ENCODE data around the gene USP31. TPM values are rescaled to one million over a fixed set of nuclear protein-coding genes. Genes with fewer than 3 reads are reported as not detected.
"Not testable (repeated sequence)": the region's sequence is repeated elsewhere in the genome, so short reads cannot be mapped to it uniquely, and the experiment has no call there.

Gene USP31
- total RNA-seq, 1 experiment from 2014 or later: 11.5 TPM

DNA sequence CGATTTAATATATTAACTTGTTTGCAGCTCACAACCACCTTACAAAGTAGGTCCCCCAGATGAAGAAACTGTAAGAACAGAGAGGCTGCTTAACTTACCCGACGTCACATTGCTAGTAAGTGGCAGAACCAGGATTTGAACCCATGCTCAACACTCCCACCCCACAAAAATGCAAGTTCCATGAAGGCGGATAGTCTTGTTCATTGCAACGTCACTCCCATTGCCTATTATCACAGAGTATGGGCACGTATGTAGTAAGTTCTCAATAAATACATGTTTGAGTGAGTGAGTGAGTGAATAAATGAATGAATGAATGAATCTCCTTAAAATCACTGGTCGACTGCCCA is 1.1 kb downstream of the USP31 start:
- Histone ChIP-seq H3K4me3 (peak overlapping the region; percentile 92), H3K9me3 (replicated peaks) (no peaks in the 10 kb centered on the region), H3K27me3 (no peaks in the 10 kb centered on the region), H3K36me3 (no peaks in the 10 kb centered on the region), H3K27ac (peak overlapping the region; percentile 24; the same call in 1 of the 2 replicates), H3K4me1 (0 out of 2 replicates have a peak, but pooled peaks cover 4% of the 10 kb centered on the region)
- DNase-seq: no peak

DNA sequence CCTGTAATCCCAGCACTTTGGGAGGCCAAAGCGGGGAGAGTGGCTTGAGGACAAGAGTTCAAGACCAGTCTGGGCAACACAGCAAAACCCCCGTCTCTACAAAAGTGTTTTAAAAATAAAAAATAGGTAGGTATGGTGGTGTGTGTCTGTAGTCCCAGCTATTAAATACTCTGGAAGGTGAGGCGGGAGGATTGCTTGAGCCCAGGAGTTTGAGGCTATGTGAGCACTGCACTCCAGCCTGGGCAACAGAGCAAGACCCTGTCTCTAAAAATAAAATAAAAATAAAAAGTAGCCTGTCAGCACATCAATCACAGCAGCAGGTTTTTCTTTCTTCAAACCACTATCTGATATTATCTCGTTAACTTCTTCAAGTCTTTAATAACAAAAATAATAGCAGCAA is 1.6 kb downstream of the USP31 start:
- no peak overlapping the region for H3K27ac ChIP-seq
- no peaks in the 10 kb centered on the region for H3K36me3 ChIP-seq
- H3K4me1 ChIP-seq: 0 out of 2 replicates have a peak, but pooled peaks cover 4% of the 10 kb centered on the region
- H3K4me3 ChIP-seq: no peak overlapping the region
- no peaks in the 10 kb centered on the region for H3K27me3 ChIP-seq
- H3K9me3 ChIP-seq (replicated peaks): no peaks in the 10 kb centered on the region
- no peak for DNase-seq

DNA sequence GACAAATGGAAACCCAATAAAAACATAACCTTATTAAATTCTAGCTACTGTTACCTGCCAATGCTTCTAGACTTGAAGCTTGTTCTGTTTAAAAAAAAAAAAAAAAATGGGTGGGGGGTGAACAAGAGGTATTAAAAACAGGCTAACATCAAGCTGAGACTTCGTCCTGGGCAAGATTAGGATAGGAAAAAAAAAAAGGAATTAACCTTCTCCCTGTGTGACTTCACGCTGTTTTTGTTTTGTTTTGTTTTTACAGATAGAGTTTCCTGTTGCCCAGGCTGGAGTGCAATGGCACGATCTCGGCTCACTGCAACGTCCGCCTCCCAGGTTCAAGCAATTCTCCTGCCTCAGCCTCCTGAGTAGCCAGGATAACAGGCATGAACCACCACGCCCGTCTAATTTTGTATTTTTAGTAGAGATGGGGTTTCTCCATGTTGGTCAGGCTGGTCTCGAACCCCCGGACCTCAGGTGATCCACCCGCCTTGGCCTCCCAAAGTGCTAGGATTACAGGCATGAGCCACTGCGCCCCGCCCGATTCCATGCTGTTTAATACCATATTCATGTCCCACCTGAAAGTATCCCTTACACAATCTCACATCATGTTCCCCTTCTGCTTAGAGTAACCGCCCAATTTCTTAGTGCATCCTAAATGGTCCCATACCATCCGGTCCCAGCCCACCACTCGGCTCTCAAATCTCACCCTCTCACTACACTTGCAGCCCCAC is 2.2 kb downstream of the USP31 start:
- Histone ChIP-seq H3K27ac (no peak overlapping the region), H3K27me3 (no peaks in the 10 kb centered on the region), H3K4me3 (no peak overlapping the region), H3K9me3 (replicated peaks) (no peaks in the 10 kb centered on the region), H3K4me1 (0 out of 2 replicates have a peak, but pooled peaks cover 4% of the 10 kb centered on the region), H3K36me3 (no peaks in the 10 kb centered on the region)
- no peak for DNase-seq

DNA sequence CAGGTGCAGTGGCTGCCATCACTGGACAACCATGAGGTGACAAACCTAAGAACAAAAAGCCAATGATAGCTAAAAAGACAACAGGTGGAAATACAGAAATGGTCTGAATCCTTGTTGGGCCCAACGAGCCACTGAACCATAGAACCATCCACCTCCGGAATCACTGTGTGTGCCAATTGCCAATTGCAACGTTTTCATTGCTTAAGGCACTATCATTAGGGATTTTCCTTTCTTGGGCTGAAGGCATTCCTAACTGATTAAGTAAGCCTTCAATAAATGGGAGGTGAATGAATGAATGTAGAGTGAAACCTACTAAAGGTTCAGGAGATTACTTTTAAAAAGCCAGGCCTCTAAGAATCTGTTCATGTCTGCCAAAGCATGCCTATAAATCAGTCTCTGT is 3.6 kb downstream of the USP31 start:
- H3K27me3 ChIP-seq: no peaks in the 10 kb centered on the region
- no peak for DNase-seq
- no peaks in the 10 kb centered on the region for H3K36me3 ChIP-seq
- H3K4me1 ChIP-seq: 0 out of 2 replicates have a peak, but pooled peaks cover 4% of the 10 kb centered on the region
- H3K9me3 ChIP-seq (replicated peaks): no peaks in the 10 kb centered on the region
- H3K27ac ChIP-seq: no peak overlapping the region
- H3K4me3 ChIP-seq: no peak overlapping the region

DNA sequence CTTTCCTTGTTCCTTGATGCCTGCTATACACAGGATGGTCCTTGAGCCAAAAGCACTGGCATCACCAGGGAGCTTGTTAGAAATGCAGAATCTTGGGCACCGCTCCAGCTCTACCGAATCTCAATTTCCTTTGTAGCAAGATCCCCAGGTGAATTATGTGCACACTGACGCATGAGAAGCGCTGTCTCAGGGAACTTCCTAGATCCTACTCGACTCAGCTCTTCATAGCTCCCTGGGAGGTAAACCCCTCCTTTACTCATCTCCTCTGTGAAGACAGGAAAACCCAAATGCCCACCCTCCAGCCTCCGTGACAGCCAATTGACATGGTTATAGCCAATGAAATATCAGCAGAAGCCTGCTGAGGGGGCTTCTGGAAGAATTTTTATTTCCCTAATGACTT is 4.1 kb downstream of the USP31 start:
- Histone ChIP-seq H3K27me3 (no peaks in the 10 kb centered on the region), H3K27ac (no peak overlapping the region), H3K4me3 (no peak overlapping the region), H3K9me3 (replicated peaks) (no peaks in the 10 kb centered on the region), H3K36me3 (no peaks in the 10 kb centered on the region), H3K4me1 (0 out of 2 replicates have a peak, but pooled peaks cover 4% of the 10 kb centered on the region)
- no peak for DNase-seq

DNA sequence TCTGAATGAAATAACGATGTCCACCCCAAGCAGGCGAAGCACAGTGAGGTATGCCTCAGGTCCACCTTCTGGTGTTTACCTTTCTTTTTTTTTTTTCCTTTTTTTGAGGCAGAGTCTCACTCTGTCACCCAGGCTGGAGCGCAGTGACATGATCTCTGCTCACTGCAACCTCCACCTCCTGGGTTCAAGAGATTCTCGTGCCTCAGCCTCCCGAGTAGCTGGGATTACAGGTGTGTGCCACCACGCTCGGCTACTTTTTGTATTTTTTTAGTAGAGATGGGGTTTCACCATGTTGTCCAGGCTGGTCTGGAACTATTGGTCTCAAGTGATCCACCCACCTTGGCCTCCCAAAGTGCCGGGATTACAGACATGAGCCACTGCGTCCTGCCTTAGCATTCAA is 4.9 kb downstream of the USP31 start:
- DNase-seq; H3K27me3 ChIP-seq; H3K9me3 ChIP-seq (replicated peaks); H3K36me3 ChIP-seq; H3K4me3 ChIP-seq; H3K27ac ChIP-seq; H3K4me1 ChIP-seq: not testable (repeated sequence)

DNA sequence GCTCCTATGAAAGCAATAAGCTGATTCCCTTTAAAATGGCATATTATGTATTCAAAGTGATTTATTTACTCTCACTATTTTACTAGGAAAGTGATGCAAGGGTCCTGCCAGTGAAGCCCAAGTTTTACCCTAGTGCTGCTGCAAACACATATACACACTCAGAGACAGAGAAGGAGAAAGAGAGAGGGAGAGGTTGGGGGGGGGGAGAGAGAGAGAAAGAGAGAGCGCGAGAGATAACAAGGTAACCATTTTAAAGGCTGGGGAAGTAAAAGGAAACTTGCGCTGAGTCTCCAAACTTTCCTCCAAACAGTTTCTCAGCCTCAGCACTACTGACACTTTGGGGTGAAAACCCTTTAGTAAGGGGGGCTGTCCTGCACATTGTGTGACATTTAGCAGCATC is 5.9 kb downstream of the USP31 start:
- Histone ChIP-seq H3K9me3 (replicated peaks) (no peaks in the 10 kb centered on the region), H3K36me3 (no peaks in the 10 kb centered on the region), H3K27me3 (no peaks in the 10 kb centered on the region), H3K27ac (no peak overlapping the region), H3K4me3 (no peak overlapping the region), H3K4me1 (0 out of 2 replicates have a peak, but pooled peaks cover 4% of the 10 kb centered on the region)
- DNase-seq: no peak

DNA sequence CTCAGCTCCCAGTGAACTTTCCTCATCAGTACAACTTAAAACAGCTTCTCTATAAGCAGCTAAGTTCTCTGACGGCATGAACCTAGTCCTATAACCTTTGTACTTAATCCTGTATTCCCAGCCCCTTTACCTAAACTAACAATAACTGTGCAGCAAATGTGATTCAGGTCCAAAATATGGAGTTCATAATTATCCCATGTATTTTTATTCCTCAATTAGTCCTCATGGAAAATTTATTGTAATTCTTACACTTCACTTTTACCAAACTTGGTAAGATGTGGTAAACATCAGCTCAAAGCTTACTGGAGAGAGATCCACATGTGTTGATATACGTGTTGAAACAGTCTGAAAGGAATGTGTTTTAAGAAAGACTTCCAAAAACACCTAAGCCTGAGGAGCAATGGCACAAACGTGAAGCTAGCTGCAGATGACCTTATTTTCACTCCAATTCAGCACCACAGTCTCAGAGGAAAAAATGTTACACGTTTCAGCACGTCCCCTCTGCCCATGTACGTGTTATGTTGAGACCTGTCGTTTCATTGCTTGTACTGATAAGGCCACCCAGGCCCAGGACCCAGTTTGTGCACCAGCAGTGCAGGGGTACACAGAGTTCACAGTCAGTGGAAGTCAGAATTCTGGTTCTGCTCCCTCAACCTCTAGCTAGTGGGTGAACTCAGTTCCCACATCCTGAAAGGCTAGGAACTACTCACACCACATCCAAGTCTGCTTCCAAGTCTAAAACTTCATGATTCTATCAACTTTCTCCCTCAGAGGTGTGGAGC is 7.1 kb downstream of the USP31 start:
- Histone ChIP-seq H3K4me1 (0 out of 2 replicates have a peak, but pooled peaks cover 4% of the 10 kb centered on the region), H3K9me3 (replicated peaks) (no peaks in the 10 kb centered on the region), H3K27me3 (no peaks in the 10 kb centered on the region), H3K36me3 (no peaks in the 10 kb centered on the region), H3K4me3 (no peak overlapping the region), H3K27ac (no peak overlapping the region)
- DNase-seq: no peak

DNA sequence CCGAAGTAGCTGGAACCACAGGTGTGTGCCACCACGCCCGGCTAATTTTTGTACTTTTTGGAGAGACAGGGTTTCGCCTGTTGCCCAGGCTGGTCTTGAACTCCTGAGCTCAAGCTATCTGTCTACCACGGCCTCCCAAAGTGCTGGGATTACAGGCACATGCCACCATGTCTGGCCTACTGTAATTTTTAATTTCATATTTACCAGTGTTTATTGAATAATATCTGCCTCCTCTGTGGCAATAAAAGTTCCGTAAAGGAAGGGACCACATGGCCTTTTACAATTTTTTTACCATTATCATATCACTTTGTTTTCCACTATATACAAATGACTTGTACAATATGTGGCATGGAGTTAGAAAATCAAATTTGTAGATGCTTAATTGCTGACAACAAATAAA is 7.8 kb downstream of the USP31 start:
- DNase-seq: no peak
- no peak overlapping the region for H3K27ac ChIP-seq

DNA sequence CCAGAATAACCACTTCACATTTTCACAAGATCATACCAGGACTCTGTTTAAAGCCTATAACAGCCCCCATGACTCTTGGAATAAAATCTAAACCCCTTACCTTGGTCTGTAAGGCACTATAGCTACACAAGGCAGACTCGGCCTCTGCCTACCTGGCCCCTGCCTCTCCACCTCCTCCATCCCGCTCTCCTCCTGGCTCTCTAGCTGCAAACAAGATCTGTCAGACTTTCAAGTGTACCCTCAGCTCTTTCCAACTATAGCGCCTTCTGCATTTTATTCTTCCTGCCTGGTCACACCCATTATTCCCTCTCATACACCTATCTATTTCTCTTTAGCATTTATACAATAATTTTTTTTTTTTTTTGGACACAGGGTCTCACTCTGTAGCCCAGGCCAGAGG is 8.2 kb downstream of the USP31 start:
- H3K27me3 ChIP-seq: no peaks in the 10 kb centered on the region

More for the DNA sequence above, 7.8 kb downstream of the USP31 start:
- 0 out of 2 replicates have a peak, but pooled peaks cover 4% of the 10 kb centered on the region for H3K4me1 ChIP-seq
- H3K36me3 ChIP-seq: no peaks in the 10 kb centered on the region
- H3K4me3 ChIP-seq: no peak overlapping the region
- no peaks in the 10 kb centered on the region for H3K27me3 ChIP-seq
- no peaks in the 10 kb centered on the region for H3K9me3 ChIP-seq (replicated peaks)

DNA sequence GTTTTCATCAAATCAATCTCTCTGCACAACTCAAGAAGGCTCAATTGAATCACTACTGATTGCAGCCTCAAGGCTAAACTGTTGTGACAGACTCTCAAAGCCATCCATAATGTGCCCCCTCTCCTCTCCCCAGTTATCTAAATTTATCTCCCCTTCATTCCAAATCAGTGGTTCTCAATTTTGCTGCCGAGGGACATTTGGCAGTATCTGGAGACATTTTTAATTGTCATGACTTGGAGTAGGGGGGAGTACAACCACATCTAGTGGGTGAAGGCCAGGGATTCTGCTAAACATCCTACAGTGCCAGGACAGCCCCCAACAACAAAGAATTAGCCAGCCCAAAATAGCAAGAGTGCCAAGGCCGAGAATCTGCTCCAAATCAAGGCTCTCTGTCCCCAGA is 9.1 kb downstream of the USP31 start:
- Histone ChIP-seq H3K4me1 (no peaks in the 10 kb centered on the region), H3K4me3 (no peak overlapping the region), H3K9me3 (replicated peaks) (no peaks in the 10 kb centered on the region), H3K27ac (no peak overlapping the region), H3K27me3 (no peaks in the 10 kb centered on the region), H3K36me3 (no peaks in the 10 kb centered on the region)
- DNase-seq: no peak

More for the DNA sequence above, 8.2 kb downstream of the USP31 start:
- H3K9me3 ChIP-seq (replicated peaks): no peaks in the 10 kb centered on the region
- DNase-seq: no peak
- H3K36me3 ChIP-seq: no peaks in the 10 kb centered on the region
- H3K4me3 ChIP-seq: no peak overlapping the region
- 0 out of 2 replicates have a peak, but pooled peaks cover 4% of the 10 kb centered on the region for H3K4me1 ChIP-seq
- H3K27ac ChIP-seq: no peak overlapping the region

DNA sequence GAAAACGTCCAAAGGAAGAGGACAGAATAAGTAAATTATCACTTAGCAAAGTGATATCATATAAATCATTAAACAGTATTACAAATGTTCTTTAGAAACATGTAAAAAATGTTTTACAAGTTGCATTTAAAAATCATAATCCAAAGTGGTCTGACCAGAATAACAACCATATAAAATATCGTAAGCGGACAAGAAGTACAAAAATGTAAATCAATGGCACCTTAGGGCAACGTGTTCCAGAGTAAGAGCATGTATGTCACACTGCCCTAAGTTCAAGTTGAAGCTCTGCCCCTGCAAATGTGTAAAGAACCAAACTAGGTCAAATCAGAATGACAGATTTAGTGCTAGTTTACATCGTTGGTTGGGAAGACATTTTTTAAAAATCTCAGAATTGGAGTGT is 11.4 kb downstream of the USP31 start:
- no peak overlapping the region for H3K4me3 ChIP-seq
- no peak overlapping the region for H3K27ac ChIP-seq
- no peaks in the 10 kb centered on the region for H3K36me3 ChIP-seq
- no peaks in the 10 kb centered on the region for H3K27me3 ChIP-seq
- H3K9me3 ChIP-seq (replicated peaks): no peaks in the 10 kb centered on the region
- no peaks in the 10 kb centered on the region for H3K4me1 ChIP-seq
- DNase-seq: no peak

DNA sequence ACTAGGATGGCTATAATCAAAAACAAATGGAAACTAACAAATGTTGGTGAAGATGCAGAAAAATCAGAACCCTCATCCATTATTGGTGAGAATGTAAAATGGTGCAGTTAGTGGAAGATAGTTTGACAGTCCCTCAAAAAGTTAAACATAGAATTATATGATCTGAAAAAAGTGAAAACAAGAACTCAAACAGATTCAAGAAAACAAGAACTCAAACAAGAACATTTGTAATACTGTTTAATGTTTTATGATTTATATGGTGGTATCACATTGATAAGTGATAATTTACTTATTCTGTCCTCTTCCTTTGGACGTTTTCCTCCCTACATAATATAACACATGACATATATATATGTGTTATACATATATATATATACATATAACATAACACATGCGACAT is 12.0 kb downstream of the USP31 start:
- Histone ChIP-seq H3K9me3 (replicated peaks) (no peaks in the 10 kb centered on the region), H3K27me3 (no peaks in the 10 kb centered on the region), H3K4me3 (no peak overlapping the region), H3K4me1 (no peaks in the 10 kb centered on the region), H3K27ac (no peak overlapping the region), H3K36me3 (no peaks in the 10 kb centered on the region)
- no peak for DNase-seq

DNA sequence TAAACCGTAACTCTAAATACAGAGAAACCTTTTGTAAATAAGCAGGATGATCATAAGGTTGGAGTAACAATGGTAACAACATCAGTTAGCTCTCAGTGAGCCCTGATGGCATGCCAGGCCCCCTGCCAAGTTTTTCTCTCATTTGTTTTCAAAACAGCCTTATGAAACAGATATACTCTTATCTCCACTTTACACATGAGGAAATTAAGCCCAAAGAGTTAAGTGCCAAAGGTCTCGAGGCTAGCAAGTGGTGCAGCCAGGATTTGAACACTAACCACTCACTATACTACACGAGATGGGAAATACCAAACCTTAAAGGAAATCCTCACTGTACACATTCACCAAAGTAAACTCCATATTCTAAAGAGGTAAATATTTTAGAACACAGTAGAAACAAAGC is 15.0 kb downstream of the USP31 start:
- H3K27me3 ChIP-seq: no peaks in the 10 kb centered on the region
- no peak for DNase-seq
- H3K4me3 ChIP-seq: no peak overlapping the region
- no peaks in the 10 kb centered on the region for H3K36me3 ChIP-seq
- H3K4me1 ChIP-seq: peaks cover 8% of the 10 kb centered on the region
- no peak overlapping the region for H3K27ac ChIP-seq
- no peaks in the 10 kb centered on the region for H3K9me3 ChIP-seq (replicated peaks)

DNA sequence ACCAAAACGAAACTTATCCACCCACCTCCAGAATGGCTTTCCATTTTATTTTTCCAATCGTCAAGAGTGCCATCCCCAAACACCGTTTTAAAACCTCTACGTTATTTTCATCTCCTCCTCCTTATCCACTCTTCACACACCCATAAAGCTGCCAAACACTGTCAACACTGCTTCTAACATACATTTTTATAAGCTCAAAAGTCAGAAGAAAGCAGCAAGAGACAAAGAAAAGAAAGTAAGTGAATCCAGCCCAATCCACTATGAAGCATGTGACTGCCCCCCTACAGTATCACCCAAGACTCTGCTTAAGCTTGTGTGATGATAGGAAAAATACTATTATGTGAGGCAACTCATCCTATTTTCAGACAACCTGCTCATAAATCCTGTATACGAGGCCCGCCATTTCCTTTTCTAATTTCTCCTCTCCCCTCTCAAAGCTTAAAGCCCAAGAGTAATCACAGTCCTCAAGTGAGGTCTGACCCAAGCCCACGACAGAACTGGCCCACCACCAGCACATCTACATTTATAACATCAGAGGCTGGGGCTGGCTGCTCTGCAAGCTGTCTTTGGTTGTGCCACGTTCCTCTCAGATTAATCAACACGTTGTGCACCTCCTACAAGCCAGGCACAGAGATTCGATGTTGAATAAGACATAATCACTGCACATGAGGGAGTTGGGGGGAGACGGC is 16.3 kb downstream of the USP31 start:
- H3K36me3 ChIP-seq: no peaks in the 10 kb centered on the region
- H3K27me3 ChIP-seq: no peaks in the 10 kb centered on the region
- DNase-seq: no peak
- peak overlapping the region; percentile 35 for H3K4me3 ChIP-seq
- peaks cover 8% of the 10 kb centered on the region for H3K4me1 ChIP-seq
- no peaks in the 10 kb centered on the region for H3K9me3 ChIP-seq (replicated peaks)
- H3K27ac ChIP-seq: peak overlapping the region; percentile 85
